SKM-1 treated with dmso at 0.1 percent for 144 hours (cell line): Measurements from ENCODE around the gene DOCK6.

Experiments used
- DNase-seq: peaks from one replicate; lab custom pipeline; 2025; ENCODE audit not compliant: unreplicated experiment; lab: John Stamatoyannopoulos, UW

Gene DOCK6

GRCh38 chr19:11261971-11262839, at the start of gene DOCK6:
TSS of gene DOCK6 (minus strand) at chr19:11262524. CDS start at chr19:11262440, 84 bp downstream.
- DNase-seq = no peak

- no peak for DNase-seq
Measured at GRCh38 chr19:11306337-11306736, 44.0 kb upstream of the DOCK6 start.

DNA sequence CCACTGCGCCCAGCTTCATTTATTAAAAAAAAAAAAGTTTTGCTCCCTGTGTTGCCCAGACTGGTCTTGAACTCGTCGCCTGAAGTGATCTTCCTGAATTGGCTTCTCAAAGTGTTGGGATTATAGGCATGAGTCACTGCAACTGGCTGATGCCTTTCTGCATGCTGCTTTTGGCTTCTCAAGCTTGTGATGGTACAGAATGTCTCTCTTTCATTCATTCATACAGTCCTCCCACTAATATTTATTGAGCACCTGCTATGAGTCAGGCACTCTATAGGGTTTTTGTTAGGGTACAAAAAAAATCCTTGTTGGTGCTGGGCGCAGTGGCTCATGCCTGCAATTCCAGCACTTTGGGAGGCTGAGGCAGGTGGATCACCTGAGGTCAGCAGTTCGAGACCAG, 42.6 kb upstream of the DOCK6 start:
- DNase-seq = no peak

DNA sequence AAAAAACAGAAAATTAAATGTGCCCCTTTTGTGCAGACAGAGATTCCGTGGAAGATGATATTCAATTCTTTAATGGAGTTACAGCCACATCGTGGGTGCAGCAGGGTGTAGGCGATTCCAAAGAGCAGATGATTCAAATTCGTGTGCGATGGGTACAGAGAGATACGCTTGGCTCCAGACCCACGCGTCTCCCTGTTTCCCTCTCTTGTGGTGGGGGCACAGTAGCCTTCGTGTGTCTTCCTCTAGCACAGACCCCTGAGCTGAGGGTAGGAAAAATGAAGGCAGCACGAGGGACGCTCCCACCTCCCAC, 38.4 kb upstream of the DOCK6 start:
- DNase-seq = no peak

- DNase-seq = no peak
Measured at GRCh38 chr19:11299946-11300810, 37.9 kb upstream of the DOCK6 start.

GRCh38 chr19:11296264-11296663, 33.9 kb upstream of the DOCK6 start:
- peak; percentile 23 for DNase-seq

DNA sequence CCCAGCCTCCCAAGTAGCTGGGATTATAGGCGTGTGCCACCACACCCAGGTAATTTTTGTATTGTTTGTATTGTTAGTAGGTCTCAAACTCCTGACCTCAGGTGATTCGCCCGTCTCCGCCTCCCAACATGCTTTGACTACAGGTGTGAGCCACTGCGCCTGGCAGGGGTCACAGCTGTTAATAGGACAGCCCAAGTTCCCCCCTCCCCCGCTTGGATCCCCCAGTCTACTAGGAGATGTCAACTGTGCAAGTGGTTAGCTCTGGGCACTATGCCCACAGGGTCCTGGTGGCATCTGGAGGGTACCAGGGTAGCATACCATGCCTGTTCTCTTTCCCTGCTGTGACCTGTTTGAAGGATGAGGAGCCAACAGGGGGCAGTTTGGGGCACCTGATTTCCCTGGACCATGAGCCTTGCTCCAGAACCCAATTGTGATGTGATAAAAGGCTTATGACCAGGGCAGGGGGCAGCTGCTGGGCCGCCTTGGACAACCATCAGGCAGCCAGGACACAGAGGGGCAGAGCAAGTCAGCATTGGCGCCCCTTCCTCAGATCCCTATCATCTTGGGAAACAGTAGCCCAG, 33.4 kb upstream of the DOCK6 start, which contains the start of gene TSPAN16:
TSPAN16 (plus strand) TSS at position 496 of the 581 bp plus-strand sequence. CDS start 138 bp downstream, outside the sequence.
- no peak for DNase-seq

DNA sequence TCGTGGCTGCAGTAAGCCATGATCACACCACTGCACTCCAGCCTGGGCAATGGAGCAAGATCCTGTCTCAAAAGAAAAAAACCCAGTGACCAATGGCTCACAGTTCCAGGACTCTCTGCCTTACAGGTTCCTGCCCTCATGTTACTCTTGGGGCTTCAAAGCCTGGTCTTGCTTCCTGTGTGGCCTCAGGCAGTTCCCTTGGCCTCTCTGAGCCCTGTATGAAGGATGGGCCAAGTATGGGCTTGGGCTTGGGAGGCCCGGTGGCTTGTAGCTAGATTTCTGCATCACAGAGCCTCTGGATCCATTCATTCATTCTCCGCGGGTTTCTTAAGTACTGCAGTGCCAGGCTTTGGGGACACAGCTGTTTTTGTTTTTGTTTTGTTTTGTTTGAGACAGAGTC, 32.9 kb upstream of the DOCK6 start:
- DNase-seq = no peak

DNA sequence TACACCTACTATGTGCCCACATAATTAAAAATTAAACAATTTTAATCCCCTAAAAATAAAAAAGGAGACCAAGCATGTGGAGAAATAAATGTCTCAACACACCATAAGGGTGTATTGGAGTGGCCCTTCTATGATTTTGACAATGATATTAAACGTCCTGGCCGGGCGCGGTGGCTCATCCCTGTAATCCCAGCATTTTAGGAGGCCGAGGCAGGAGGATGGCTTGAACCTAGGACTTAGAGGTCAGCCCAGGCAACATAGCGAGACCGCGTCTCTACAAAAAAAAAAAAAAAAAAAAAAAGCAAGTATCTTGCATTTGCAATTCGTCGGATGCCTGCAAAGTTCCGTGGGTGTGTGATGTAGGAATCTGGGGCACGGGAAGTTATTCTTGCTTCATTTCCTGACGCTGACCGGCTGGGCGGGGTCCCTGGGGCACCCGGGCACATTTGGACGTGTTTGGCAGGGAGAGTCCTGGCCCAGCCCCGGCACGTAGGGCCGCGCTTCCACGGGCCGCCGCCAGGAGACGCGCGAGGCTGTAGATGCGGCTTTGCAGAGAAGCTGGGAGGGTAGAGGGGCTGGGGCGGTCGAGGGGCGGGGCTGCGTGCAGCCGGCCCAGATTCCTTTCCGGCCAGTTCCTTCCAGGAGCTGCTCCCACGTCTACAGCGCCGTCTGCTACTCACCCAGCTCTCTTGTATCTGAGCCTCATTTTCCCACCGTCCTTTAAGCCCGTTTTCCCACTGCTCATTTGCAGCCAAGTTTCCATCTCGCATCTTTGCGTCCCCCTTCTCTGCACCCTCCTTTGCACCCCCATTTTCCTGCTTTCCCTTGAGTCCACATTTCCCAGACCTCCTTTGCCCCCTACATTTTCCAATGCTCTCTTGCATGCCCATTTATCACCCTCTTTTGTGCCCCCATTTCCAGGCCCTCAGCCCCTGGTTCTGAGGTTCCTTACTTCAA, 31.4 kb upstream of the DOCK6 start:
- peak; percentile 86 for DNase-seq

DNA sequence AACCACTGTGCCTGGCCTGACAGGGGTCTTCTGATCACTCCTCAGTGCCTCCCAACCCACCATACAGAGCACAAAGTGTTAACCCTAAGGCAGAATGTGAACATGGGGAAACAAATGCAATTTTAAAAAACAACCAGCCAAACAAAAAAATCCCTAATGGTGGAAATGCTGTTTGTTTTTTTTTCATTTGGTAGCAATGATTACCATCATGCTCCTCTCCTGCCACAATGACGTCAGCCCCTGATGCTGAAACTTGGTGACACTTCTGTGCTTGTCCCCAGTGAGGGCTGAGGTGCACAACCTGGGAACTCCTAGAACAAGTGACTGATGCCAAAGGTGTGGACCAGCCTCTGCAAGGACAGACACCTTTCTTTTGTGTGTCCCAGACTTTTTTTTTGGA, 29.7 kb upstream of the DOCK6 start:
- DNase-seq = no peak

DNA sequence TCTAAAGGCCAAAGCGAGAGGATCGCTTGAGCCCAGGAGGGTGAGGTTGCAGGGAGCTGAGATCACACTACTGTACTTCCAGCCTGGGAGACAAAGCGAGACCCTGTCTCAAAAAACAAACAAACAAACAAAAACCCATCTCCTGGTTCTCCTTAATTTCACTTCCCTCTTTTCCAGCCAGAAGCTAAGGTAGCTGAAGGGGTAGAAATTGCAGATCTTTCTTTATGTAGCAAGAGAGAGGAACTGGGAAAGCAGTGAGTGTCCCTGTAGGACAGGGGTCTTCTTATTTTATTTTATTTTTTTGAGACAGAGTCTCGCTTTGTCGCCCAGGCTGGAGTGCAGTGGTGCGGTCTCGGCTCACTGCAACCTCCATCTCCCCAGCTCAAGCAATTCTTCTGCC, 29.1 kb upstream of the DOCK6 start:
- DNase-seq = no peak

DNA sequence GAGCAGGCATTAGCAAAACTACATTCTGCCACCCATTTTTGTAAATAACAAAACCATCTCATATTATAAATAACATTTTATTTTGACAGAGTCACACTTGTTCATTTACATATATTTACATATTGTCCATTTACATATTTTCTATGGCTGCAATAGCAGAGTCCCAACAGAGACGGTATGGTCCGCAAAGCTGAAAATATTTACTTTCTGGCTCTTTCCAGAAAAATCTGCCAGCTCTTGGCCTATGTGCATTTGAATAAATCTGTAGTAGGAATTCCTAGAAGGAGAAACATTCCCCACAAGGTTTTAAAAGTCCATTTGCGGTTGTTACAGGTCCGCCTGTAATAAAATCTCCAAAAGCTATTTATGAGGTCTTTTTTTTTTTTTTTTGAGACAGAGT, 27.9 kb upstream of the DOCK6 start:
- DNase-seq = no peak

- DNase-seq = peak; percentile 11
Measured at GRCh38 chr19:11288349-11288748, 26.0 kb upstream of the DOCK6 start.

DNA sequence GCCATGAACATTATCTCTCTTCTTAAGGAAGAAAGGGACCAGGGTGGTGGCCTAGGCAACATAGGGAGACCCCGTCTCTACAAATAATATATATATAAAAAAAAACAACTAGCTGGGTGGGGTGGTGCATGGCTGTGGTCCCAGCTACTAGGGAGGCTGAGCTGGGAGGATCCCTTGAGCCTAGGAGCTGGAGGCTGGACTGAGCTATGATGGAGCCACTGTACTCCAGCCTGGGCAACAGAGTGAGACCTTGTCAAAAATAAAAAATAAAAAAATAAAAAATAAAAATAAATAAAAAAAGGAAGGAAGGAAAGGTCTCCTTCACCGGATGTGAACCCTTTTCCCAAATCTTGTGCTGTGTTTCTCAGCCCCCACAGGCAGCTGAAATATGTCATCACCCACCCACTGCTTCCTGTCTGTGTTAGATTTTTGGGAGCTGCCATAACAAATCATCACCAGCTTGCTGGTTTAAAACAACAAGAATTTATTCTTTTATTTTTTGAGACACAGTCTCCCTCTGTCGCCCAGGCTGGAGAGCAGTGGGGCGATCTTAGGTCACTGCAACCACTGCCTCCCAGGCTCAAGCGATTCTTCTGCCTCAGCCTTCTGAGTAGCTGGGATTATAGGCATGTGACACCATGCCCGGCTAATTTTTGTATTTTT, 24.1 kb upstream of the DOCK6 start:
- DNase-seq = no peak

DNA sequence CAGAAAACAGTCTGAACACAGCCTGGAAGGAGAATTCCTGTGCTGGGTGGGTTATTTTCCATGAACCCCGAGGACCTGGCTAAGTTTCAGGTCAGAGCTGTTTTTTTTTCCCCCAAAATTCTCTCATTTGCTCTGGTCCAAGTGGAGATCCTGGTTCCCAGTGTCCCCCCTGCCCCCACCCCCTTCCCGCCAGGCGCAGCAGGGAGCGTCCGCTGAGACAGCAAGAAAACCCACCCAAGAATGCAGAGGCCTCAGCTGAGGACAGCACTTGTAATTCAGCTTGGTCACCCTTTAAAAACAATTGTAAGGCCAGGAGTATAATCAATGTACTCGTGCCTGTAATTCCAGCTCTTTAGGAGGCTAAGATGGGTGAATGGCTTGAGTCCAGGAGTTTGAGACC, 22.2 kb upstream of the DOCK6 start:
- no peak for DNase-seq

- DNase-seq = no peak
Measured at GRCh38 chr19:11281356-11282049, 19.2 kb upstream of the DOCK6 start.

DNA sequence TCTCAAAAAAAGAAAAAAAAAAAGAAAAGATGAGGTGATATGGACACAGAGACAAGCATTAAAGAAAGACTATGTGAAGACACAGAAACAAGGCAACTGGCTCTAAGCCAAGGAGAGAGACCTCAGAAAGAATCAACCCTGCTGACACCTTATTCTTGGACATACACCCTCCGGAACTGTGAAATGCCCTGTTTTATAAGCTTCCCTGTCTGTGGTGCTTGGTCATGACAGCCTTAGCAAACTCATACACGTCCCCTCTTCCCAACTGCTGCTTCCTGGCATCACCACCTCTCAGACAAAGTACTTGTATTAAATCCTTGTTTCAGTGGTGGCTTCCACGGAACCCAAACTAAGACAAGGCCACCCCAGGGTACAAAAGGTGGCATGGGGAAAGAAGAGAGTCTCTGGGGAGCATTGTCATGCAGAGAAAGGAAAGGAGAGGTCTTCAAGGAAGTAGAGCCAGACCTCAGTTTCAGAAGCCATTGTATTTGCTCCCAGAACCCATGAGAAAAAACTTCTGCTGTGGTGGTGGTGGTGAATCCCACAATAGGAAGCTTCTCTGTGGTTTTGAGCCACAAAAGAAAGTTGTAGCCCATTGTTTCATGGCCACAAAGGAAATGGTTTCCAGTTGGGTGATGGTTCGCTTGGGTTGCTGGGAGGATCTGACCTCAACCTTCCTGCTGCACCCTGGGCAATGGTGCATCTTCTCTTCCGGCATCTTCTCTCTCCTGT, 17.3 kb upstream of the DOCK6 start:
- peak; percentile 69 for DNase-seq

GRCh38 chr19:11278670-11279069, 16.3 kb upstream of the DOCK6 start:
- DNase-seq = no peak
